ENCODE results near the gene TMEFF1.
"Not testable (repeated sequence)": the region's sequence is repeated elsewhere in the genome, so short reads cannot be mapped to it uniquely, and the experiment has no call there.

The TMEFF1 gene

DNA sequence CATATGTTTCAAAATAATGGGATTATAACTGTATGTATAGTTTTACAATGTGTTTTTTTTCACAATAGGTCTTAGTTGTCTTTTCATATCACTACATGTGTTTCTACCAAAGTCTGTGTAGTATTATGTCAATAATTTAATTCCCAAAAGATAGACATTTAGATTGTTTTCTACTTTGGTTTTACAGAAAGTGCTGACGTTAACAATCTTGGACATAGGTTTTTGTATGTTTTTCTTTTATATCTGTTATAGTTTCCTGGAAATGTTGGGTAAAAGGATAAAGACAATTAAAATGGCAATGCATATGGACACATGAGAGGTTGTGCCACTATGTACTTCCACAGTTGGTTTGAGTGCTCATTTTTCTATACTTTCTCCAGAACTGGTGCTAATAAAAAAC lies 15.2 kb downstream of the TMEFF1 start:
- in situ Hi-C loops (cut with HindIII; ENCODE audit: low sequenced_read_pairs), result no loop called here

GRCh38 chr9:100489836-100490235 lies 16.9 kb downstream of the TMEFF1 start:
- in situ Hi-C loops (cut with HindIII; ENCODE audit: low sequenced_read_pairs), result no loop called here

DNA sequence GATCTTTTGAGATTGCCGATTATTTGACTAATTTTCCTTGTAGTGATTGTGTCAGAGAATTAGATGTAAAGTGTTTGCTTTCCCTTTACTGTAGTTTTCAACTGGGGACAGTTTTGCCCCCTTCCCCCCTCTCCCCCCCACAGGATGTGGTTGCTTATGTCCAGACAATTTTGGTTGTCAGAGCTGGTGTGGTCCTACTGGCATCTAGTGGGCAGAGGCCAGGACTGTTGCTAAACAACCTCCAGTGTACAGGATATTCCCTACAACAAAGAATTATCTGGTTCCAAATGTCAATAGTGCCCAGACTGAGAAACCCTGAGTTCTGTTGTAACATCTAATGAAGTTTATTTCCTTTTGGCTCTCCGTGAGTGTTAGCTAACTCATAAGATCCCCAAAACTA lies 20.0 kb downstream of the TMEFF1 start:
- in situ Hi-C loops (cut with HindIII; ENCODE audit: low sequenced_read_pairs), result no loop called here

DNA sequence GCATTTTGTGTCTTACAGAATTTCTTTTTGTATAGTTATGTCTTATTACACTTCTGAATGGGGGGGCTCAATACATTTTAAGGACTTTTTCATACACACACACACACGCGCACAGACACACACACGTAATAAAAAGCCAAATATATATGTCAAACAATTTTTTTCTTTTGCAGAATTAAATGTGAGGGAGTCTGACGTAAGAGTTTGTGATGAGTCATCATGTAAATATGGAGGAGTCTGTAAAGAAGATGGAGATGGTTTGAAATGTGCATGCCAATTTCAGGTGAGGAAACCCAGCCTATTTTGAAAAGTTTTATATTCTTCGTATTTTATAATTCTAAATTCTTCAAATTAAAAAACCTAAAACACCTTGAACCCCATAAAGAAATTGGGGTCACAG lies 25.6 kb downstream of the TMEFF1 start:
- in situ Hi-C loops (cut with HindIII; ENCODE audit: low sequenced_read_pairs), result no loop called here

DNA sequence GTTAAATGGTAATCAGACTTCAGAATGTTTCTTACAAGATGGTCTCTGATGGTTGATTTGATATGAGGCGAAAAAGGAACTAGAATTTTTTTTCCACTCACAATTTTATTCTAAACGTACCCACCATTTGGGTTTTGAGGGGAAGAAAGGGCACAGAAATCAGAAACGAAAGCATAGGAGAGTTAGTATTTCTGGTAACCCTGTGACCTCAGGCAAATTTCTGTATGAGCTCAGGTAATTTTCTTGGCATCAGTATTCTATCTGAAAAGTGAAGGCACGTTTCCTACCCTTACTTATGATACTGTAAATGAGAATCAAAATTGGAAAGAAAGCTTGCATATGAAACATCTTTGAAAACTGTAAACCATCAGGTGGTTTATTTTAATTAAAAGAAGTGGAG lies 26.5 kb downstream of the TMEFF1 start:
- in situ Hi-C loops (cut with HindIII; ENCODE audit: low sequenced_read_pairs), result no loop called here

DNA sequence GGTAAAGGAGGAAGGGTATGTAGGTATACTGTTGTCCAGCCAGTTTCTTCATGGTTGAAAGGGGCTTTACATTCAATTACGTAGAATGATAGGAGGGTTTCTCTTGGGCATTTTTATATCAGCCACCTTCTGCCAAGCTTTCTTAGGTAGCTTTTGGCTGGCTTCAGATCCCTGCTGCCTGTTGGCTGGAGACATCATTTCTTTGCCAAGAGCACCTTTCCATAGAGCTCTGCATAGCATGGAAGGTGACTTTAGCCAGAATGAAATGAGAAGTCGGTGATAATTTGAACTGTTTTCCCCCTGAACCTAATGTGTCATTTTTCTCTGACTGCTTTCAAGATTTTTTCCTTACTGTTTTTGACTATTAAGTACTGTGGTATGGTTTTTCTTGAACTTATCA lies 26.9 kb downstream of the TMEFF1 start:
- in situ Hi-C loops (cut with HindIII; ENCODE audit: low sequenced_read_pairs), result loop anchor here (5.0 kb wide), 1 partner anchor 47 kb away; no protein-coding TSS in a partner anchor

GRCh38 chr9:100505564-100506159 lies 32.7 kb downstream of the TMEFF1 start:
- in situ Hi-C loops (cut with HindIII; ENCODE audit: low sequenced_read_pairs), result no loop called here

GRCh38 chr9:100507350-100507749 lies 34.4 kb downstream of the TMEFF1 start:
- in situ Hi-C loops (cut with HindIII; ENCODE audit: low sequenced_read_pairs), result not testable (repeated sequence)

DNA sequence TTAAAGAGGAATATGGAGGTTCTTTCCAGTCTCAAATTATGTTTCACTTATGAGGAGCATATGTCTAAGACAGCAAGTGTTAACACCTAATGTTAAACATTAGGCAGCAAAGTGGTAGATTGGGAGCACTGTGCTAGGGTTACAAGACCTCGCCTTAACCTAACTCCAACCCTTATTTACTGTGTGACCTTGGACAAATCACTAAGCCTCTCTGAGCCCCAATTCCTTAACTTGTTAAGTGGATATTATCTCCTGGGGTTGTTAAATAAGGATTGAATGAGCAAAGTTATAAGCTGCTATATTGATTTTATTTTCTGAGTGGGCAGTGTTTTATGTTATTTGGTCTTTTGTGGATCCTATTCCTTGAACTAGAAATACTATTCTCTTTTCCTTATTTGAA lies 38.3 kb downstream of the TMEFF1 start:
- in situ Hi-C loops (cut with HindIII; ENCODE audit: low sequenced_read_pairs), result no loop called here

DNA sequence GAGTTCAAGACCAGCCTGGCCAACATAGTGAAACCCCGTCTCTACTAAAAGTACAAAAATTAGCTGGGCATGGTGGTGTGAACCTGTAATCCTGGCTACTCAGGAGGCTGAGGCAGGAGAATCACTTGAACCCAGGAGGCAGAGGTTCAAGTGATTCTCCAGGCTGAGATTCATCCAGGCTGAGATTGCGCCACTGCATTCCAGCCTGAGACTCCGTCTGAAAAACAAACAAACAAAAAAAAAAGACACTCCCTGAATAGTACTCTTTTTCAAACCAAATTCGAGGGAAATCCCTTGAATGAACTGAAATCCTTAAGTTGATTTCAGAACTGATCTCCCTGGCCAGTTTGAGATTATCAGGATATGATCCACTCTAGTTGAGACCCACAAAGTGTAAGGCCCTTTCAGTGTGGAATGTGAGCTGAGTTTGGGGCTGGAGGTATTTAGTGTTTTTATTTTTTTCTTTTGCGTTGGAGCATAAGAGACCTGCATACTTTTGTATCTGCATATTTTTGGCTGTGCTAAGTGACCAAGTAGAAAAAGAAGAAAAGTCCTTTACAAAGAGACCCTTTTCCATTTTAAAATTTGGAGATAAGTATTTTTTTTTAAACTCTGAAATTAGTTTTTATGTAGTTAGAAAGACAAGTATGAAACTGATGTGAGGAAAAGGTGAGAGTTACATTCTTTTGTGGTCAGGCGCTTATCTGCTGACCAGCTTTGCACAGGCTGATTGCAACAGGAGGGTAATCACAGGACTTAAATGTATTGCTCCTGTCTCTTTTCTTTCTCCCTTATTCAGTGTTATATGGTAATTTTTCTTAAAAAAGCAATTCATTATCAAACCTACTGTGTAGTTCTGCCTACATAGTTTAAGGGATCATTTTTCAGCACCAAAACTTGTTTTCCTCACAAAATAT lies 42.9 kb downstream of the TMEFF1 start:
- in situ Hi-C loops (cut with HindIII; ENCODE audit: low sequenced_read_pairs), result no loop called here

DNA sequence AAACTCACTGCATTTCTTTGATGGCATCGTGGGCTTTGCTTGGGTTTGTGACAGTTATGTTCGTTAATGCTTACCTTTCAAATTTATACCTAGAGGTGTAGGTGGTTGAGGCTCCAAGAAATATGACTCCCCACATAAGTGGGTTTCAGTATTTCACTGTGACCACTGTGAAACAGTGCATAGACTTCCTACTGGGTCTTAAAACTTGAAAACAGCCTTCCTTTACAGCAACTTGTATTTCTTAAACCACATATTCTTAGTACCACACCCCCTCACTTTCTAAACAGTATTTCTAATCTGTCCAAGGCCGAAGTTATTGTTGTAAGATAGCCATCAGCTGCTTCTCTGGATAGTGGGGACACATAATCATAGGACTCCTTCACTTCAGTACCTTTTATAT lies 48.3 kb downstream of the TMEFF1 start:
- in situ Hi-C loops (cut with HindIII; ENCODE audit: low sequenced_read_pairs), result no loop called here

DNA sequence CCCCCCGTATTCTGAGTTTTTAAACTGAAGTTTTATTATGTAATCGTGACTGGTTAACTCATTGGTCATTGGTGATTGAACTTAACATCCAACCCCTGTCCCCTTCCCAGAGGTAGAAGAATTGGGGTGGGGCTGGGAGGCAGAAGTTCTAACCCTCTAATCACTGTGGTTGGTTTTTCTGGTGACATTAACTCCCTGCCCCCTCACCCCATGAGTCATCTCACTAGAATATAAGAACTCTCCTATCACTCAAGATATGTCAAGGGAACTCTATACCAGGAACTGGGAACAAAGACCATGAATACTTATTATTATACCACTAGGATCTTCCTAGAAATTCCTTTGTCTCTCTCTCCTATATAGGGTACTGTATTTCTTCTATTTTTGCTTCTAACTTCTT lies 52.6 kb downstream of the TMEFF1 start:
- in situ Hi-C loops (cut with HindIII; ENCODE audit: low sequenced_read_pairs), result no loop called here

GRCh38 chr9:100527180-100527794 lies 54.3 kb downstream of the TMEFF1 start:
- in situ Hi-C loops (cut with HindIII; ENCODE audit: low sequenced_read_pairs), result not testable (repeated sequence)

- in situ Hi-C loops (cut with HindIII; ENCODE audit: low sequenced_read_pairs), result no loop called here
Observed at GRCh38 chr9:100534401-100534800, 61.5 kb downstream of the TMEFF1 start.

- in situ Hi-C loops (cut with HindIII; ENCODE audit: low sequenced_read_pairs), result no loop called here
Observed at GRCh38 chr9:100540327-100540726, 67.4 kb downstream of the TMEFF1 start.

DNA sequence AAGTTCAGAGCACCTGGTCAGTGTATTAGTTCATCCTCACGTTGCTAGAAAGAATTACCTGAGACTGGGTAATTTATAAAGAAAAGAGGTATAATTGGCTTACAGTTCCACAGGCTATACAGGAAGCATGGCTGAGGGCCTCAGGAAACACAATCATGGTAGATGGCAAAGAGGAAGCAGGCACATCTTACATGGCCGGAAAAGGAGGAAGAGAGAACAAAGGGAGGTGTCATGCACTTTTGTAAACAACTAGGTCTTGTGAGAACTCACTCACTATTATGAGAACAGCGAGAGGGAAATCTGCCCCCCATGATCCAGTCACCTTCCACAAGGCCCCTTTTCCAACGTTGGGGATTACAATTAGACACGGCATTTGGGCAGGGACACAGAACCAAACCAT lies 76.1 kb downstream of the TMEFF1 start:
- in situ Hi-C loops (cut with HindIII; ENCODE audit: low sequenced_read_pairs), result loop anchor here (5.0 kb wide), 1 partner anchor 47 kb away; no protein-coding TSS in a partner anchor

- in situ Hi-C loops (cut with HindIII; ENCODE audit: low sequenced_read_pairs), result no loop called here
Observed at GRCh38 chr9:100554935-100555401, 82.0 kb downstream of the TMEFF1 start.

- in situ Hi-C loops (cut with HindIII; ENCODE audit: low sequenced_read_pairs), result no loop called here
Observed at GRCh38 chr9:100555471-100555870, 82.5 kb downstream of the TMEFF1 start.

DNA sequence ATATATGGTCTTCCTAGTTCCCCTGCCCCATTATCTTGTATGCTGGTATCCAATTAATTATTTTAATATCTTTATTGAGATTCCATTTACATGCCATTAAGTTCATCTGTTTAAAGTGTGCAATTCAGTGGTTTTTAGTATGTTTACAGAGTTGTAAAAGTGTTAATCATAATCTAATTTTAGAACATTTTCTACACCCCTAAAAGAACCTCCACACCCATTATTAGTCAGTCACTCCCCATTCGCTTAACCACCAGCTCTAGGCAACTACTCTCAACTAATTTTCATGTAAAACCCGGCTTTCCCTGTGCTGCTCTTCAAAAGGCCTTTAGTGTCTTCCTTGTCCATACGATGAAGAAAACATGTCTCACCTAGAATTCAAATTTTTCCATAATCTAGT lies 84.1 kb downstream of the TMEFF1 start:
- in situ Hi-C loops (cut with HindIII; ENCODE audit: low sequenced_read_pairs), result no loop called here

DNA sequence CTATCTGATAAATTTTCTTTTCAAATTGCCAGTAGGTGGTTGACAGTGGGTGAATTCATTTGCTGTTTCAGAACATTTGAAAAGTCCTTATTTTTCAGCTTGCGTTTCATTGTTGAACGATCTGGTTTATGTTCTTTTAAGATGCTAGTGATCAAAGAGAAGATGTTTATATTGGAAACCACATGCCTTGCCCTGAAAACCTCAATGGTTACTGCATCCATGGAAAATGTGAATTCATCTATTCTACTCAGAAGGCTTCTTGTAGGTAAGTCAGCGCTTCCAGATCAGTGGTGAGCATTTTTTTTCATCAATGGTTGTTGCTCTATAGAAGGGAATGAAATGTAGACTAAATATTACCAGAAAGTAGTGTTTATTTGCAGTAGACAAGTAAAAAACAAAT lies 88.3 kb downstream of the TMEFF1 start:
- in situ Hi-C loops (cut with HindIII; ENCODE audit: low sequenced_read_pairs), result no loop called here

- in situ Hi-C loops (cut with HindIII; ENCODE audit: low sequenced_read_pairs), result no loop called here
Observed at GRCh38 chr9:100567856-100568255, 94.9 kb downstream of the TMEFF1 start.

Measured in endothelial cell of hepatic sinusoid (primary cell).